SK-MEL-5 (cell line): ENCODE results near the gene LCA5. TPM values are rescaled to one million over a fixed set of nuclear protein-coding genes. Genes with fewer than 3 reads are reported as not detected.
"Not testable (repeated sequence)": the region's sequence is repeated elsewhere in the genome, so short reads cannot be mapped to it uniquely, and the experiment has no call there.

Experiments
- DNase-seq: peaks from one replicate; pipeline ENCODE4 v3.0.0-alpha.2; 2016; ENCODE audit warnings: low read depth, low spot score
- in situ Hi-C: cut with HindIII; loops from 2 replicates; pipeline ENCODE4 v1.10.0; 2016; ENCODE audit warnings: low sequenced_read_pairs, high pct_unique_total_duplicates, low pct_unique_long_range_greater_than_20kb
- total RNA-seq: library from RNA; depleted of rRNA; stranded (reverse); fragments of >200 nt; shearing (Covaris generic); gene quantifications from 2 replicates; pipeline ENCODE4 v1.2.3, GENCODE V29; 2014

LCA5 gene
- total RNA-seq, 1 experiment from 2014 or later, result 1.4 TPM

- DNase-seq, result no peak
- in situ Hi-C loops, result no loop called here
These were observed 38.4 kb downstream of the LCA5 start for GRCh38 chr6:79498842-79499241.

DNA sequence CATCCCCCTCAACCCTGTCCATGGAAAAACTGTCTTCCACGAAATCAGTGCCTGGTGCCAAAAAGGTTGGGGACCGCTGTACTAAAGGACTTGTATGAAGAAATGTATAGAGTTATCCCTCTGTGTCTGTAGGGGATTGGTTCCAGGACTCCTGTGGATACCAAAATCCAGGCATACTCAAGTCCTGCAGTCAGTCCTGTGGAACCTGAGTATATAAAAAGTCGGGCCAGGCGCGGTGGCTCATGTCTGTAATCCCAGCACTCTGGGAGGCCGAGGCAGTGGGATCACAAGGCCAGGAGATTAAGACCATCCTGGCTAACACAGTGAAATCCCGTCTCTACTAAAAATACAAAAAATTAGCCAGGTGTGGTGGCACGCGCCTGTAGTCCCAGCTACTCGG is 42.0 kb downstream of the LCA5 start:
- in situ Hi-C loops, result no loop called here
- no peak for DNase-seq

DNA sequence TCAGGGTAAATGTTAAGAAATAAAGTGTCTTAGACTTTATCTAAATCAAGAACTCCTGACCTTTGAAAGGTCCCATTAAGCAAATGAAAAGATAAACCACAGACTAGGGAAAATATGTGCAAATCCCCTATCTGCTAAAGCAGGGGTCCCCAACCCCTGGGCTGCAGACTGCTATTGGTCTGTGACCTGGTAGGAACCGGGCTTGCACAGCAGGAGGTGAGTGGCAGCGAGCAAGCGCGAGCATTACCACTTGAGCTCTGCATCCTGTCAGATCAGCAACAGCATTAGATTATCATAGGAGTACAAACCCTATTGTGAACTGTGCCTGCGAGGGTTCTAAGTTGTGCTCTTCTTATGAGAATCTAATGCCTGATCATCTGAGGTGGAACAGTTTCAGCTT is 42.4 kb downstream of the LCA5 start:
- in situ Hi-C loops, result no loop called here
- no peak for DNase-seq

- in situ Hi-C loops, result no loop called here
- DNase-seq, result no peak
These were observed 66.5 kb downstream of the LCA5 start for GRCh38 chr6:79470728-79471127.

DNA sequence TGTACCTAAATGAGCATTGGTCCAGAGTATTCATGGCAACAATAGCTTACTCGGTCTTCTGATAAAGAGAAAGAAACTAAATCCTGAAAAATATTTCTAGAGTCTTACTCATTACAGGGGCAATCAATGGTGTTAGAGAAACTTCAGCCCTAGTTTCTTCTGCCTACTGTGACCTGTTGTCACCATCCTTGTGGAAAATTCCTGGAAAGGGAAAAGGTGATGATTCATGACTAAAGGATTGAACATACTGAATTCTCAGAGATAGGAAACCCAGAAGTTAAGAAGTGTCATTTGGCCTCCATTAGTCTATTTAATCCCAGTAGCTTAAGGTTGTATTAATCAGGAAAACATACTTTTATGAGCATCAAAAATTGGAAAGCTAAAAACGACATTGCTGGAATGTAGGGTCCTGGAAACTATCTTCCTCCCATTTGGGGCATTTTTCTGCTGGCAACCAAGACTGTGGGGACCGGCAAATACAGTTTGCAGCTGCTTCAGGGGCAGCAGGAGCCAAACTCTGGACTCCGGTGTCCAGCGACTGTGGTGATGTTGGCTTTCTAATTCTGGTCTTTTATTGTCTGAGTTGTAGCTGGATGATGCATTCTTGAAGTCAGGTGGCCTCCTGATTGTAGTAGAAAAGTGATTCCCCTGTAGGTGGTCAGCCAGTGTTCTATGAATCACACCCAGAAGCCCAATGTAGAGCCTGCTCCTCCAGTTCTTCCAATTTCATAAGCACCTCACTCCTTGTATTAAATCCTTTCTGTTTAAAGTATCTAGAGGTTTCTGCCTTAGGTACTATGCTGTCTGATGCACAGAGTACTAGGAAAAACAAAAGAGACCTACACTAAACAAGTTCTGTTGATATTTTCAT is 67.6 kb downstream of the LCA5 start:
- DNase-seq, result no peak

GRCh38 chr6:79468587-79468986 is 68.6 kb downstream of the LCA5 start:
- no peak for DNase-seq
- in situ Hi-C loops, result no loop called here

More for the DNA sequence above, 67.6 kb downstream of the LCA5 start:
- in situ Hi-C loops, result no loop called here

- DNase-seq, result no peak
- in situ Hi-C loops, result no loop called here
These were observed 69.1 kb downstream of the LCA5 start for GRCh38 chr6:79468116-79468515.

DNA sequence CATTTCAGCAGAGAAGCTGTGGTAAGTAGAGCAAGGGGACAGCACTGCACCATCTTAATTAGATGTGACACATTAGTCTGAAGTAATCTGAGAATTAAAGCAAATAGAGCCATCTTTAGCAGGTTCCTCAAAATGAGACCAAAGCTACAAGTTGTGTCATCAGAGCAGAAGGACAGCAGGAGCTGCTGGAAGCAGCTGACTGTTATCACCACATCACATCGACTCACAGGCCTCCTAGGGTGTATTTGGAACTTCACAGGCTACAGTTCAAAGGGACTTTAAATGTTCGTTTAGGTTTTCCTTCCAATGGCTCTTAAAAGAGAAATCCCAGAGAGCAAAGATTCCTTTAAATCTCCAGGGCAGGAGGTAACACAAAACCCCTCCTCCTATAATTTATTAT is 69.5 kb downstream of the LCA5 start:
- no peak for DNase-seq
- in situ Hi-C loops, result no loop called here

GRCh38 chr6:79466207-79466834 is 70.9 kb downstream of the LCA5 start:
- peak; percentile 33 for DNase-seq
- in situ Hi-C loops, result no loop called here

DNA sequence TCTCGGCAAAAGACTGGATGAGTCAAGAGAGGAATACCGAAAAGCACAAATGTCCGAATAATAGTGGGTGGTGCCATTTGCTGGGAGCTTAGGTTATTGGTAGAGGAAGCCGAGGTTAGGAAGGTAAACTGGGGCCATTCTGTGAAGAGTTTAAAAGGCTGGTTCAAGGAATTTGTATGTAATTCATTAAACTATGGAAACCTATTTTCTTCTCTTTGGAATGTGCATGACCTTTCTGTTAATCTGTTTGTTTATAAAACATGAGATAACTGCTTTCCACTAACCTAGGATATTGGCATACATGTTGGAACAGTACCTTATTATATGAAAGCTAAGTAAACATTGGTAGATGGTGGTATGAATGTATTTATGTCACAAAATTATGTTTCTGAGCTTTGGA is 71.8 kb downstream of the LCA5 start:
- no peak for DNase-seq
- in situ Hi-C loops, result no loop called here

- in situ Hi-C loops, result no loop called here
- no peak for DNase-seq
These were observed 73.6 kb downstream of the LCA5 start for GRCh38 chr6:79463621-79464050.

GRCh38 chr6:79461205-79461604 is 76.0 kb downstream of the LCA5 start:
- peak; percentile 70 for DNase-seq
- in situ Hi-C loops, result no loop called here

DNA sequence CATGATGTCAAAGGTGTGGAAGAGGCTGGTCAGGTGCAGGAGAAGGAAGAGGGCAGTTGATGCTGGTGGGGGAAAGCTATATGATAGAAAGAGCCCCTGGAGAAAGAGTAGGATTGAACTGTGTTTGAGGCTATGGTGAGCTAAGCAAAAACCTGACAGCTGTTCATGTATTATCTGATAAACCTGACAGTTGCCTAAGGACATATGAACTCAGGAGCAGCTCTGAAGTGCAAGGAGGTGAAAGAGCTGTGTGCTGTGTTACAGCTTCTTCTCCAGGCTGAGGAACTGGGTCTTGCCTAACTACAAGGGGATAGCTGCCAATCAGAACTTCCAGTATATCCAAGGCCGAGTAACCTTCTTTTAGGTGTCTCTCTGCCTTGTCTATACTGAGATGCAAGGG is 81.8 kb downstream of the LCA5 start:
- no peak for DNase-seq
- in situ Hi-C loops, result no loop called here

- no peak for DNase-seq
- in situ Hi-C loops, result no loop called here
These were observed 83.6 kb downstream of the LCA5 start for GRCh38 chr6:79453558-79454042.

- in situ Hi-C loops, result no loop called here
- DNase-seq, result no peak
These were observed 86.2 kb downstream of the LCA5 start for GRCh38 chr6:79450984-79451383.

DNA sequence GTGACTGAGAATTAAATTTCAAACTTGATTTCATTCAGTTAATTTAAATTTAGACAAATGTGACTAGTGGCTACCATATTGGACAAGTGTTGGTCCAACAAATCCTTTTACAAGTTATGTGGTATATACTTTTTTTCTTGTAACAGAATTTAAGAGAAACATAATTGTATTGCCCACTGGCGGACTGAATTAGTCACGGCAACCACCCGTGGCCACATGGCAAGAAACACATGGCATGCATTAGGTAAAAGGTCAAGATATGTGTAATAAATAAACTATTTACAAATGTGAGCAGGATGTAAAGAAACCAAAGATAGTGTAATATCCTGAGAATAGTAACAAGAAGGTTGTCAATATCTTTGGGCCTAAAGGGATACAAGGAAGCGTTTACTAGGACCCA is 91.2 kb downstream of the LCA5 start:
- in situ Hi-C loops, result no loop called here
- peak; percentile 10 for DNase-seq

- in situ Hi-C loops, result not testable (repeated sequence)
These were observed 93.4 kb downstream of the LCA5 start for GRCh38 chr6:79443876-79444275.

GRCh38 chr6:79441192-79441591 is 96.0 kb downstream of the LCA5 start:
- in situ Hi-C loops, result no loop called here

More at GRCh38 chr6:79443876-79444275, 93.4 kb downstream of the LCA5 start:
- not testable (repeated sequence) for DNase-seq

DNA sequence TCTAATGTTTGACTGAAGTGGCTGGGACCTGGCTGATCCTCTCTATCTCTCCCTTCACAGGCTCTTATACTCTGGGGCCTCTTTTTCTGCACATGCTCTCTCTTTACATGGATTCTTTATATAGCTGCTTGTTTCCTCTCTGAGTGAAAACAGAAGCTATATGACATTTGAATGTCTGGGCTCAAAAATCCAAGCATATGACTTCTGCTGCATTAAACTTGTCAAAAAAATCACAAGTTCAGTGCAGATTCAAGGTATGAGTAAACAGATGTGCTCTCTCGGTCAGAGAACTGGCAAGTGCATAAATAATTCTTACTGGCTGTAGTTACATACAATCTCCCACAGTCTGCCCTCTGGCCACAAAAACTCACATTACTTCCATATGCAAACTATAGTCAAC is 96.6 kb downstream of the LCA5 start:
- in situ Hi-C loops, result no loop called here

More at GRCh38 chr6:79441192-79441591, 96.0 kb downstream of the LCA5 start:
- DNase-seq, result no peak

More for the DNA sequence above, 96.6 kb downstream of the LCA5 start:
- DNase-seq, result no peak
